H9 (cell line): Measurements from ENCODE around the gene KRTAP19-8. TPM values are rescaled to one million over a fixed set of nuclear protein-coding genes. Genes with fewer than 3 reads are reported as not detected.

Experiments
- DNase-seq: peaks from one replicate; pipeline ENCODE4 v3.0.0-alpha.2; 2017
- H2AFZ ChIP-seq: one replicate; pipeline ENCODE4 v1.6.1; 2013; ENCODE audit warnings: mild to moderate bottlenecking, low read length, control low read depth, moderate library complexity
- H2AK5ac ChIP-seq: 2 replicates; pipeline ENCODE4 v1.6.1; 2013; ENCODE audit warnings: low read length, control low read depth, mixed read lengths; ENCODE audit not compliant: insufficient read length
- H2BK120ac ChIP-seq: one replicate; pipeline ENCODE4 v1.6.1; 2013; ENCODE audit warnings: low read depth, mild to moderate bottlenecking, low read length, control low read depth, inconsistent platforms; ENCODE audit not compliant: poor library complexity, severe bottlenecking
- H2BK12ac ChIP-seq: 2 replicates; pipeline ENCODE4 v1.6.1; 2013; ENCODE audit warnings: low read length, control low read depth, mixed read lengths, low read depth; ENCODE audit not compliant: insufficient read length
- H2BK15ac ChIP-seq: 2 replicates; pipeline ENCODE4 v1.6.1; 2013; ENCODE audit warnings: low read depth, low read length, control low read depth
- H2BK20ac ChIP-seq: one replicate; pipeline ENCODE4 v1.6.1; 2013; ENCODE audit warnings: low read depth, mild to moderate bottlenecking, low read length, control low read depth, inconsistent platforms; ENCODE audit not compliant: poor library complexity, severe bottlenecking
- H2BK5ac ChIP-seq: 2 replicates; pipeline ENCODE4 v1.6.1; 2013; ENCODE audit warnings: low read length, control low read depth, mixed read lengths; ENCODE audit not compliant: insufficient read length
- H3K14ac ChIP-seq: 2 replicates; pipeline ENCODE4 v1.6.1; 2013; ENCODE audit warnings: low read length, control low read depth; ENCODE audit not compliant: insufficient read depth
- H3K18ac ChIP-seq: 2 replicates; pipeline ENCODE4 v1.6.1; 2013; ENCODE audit warnings: low read depth, mild to moderate bottlenecking, mixed read lengths, low read length, control low read depth; ENCODE audit not compliant: insufficient read length
- H3K23ac ChIP-seq: 2 replicates; pipeline ENCODE4 v1.6.1; 2013; ENCODE audit warnings: low read length, control low read depth, mixed read lengths, low read depth; ENCODE audit not compliant: insufficient read length
- H3K23me2 ChIP-seq: 2 replicates; pipeline ENCODE4 v1.6.1; 2013; ENCODE audit warnings: low read depth, mild to moderate bottlenecking, mixed read lengths, low read length, control low read depth; ENCODE audit not compliant: insufficient read length, poor library complexity, severe bottlenecking
- H3K27ac ChIP-seq: 2 replicates; pipeline ENCODE4 v1.5.1; 2013; ENCODE audit warnings: low read length, control low read depth, mixed read lengths, low read depth; ENCODE audit not compliant: insufficient read length
- H3K27me3 ChIP-seq: 2 replicates; pipeline ENCODE4 v1.6.1; 2013; ENCODE audit warnings: low read length, control low read depth, inconsistent platforms; ENCODE audit not compliant: insufficient read depth
- H3K4ac ChIP-seq: 2 replicates; pipeline ENCODE4 v1.6.1; 2013; ENCODE audit warnings: low read depth, mild to moderate bottlenecking, control low read depth, inconsistent platforms, low read length, moderate library complexity
- H3K4me1 ChIP-seq: 2 replicates; pipeline ENCODE4 v1.6.1; 2013; ENCODE audit warnings: low read length, control low read depth, inconsistent platforms; ENCODE audit not compliant: insufficient read depth
- H3K4me2 ChIP-seq: 2 replicates; pipeline ENCODE4 v1.6.1; 2013; ENCODE audit warnings: low read length, control low read depth, mixed read lengths; ENCODE audit not compliant: insufficient read length, insufficient read depth
- H3K56ac ChIP-seq: 2 replicates; pipeline ENCODE4 v1.6.1; 2013; ENCODE audit warnings: low read depth, mild to moderate bottlenecking, mixed read lengths, low read length, control low read depth; ENCODE audit not compliant: insufficient read length
- H3K79me1 ChIP-seq: 2 replicates; pipeline ENCODE4 v1.6.1; 2013; ENCODE audit warnings: low read depth, mild to moderate bottlenecking, moderate library complexity, low read length, control low read depth, inconsistent platforms; ENCODE audit not compliant: insufficient read depth, poor library complexity, severe bottlenecking
- H3K79me2 ChIP-seq: 2 replicates; pipeline ENCODE4 v1.6.1; 2013; ENCODE audit warnings: low read length, control low read depth, inconsistent platforms; ENCODE audit not compliant: insufficient read depth
- H3K9ac ChIP-seq: 2 replicates; pipeline ENCODE4 v1.6.1; 2013; ENCODE audit warnings: low read length, control low read depth, mixed read lengths; ENCODE audit not compliant: insufficient read length; ENCODE audit errors: extremely low read depth
- H3K9me3 ChIP-seq: one replicate; pipeline ENCODE4 v1.6.1; 2013; ENCODE audit warnings: low read depth, low read length, inconsistent platforms; ENCODE audit not compliant: control insufficient read depth
- H3T11ph ChIP-seq: one replicate; pipeline ENCODE4 v1.6.1; 2013; ENCODE audit warnings: mild to moderate bottlenecking, low read length, control low read depth, inconsistent platforms
- H4K20me1 ChIP-seq: one replicate; pipeline ENCODE4 v1.6.1; 2013; ENCODE audit not compliant: control insufficient read depth, insufficient read length, insufficient read depth
- H4K5ac ChIP-seq: 2 replicates; pipeline ENCODE4 v1.6.1; 2013; ENCODE audit warnings: low read depth, mild to moderate bottlenecking, mixed read lengths, low read length, control low read depth; ENCODE audit not compliant: insufficient read length
- H4K8ac ChIP-seq: replicated peaks from 2 replicates; pipeline ENCODE4 v1.6.1; 2013; ENCODE audit warnings: low read length, control low read depth, mixed read lengths, low read depth; ENCODE audit not compliant: insufficient read length
- H4K91ac ChIP-seq: 2 replicates; pipeline ENCODE4 v1.6.1; 2013; ENCODE audit warnings: low read depth, mild to moderate bottlenecking, moderate library complexity, mixed read lengths, low read length, control low read depth; ENCODE audit not compliant: insufficient read length
- H3K27ac Mint-ChIP-seq, 3 experiments: 2 replicates in 2 of 3; 3 replicates in 1 of 3; pipeline ENCODE4 v1.8.0; 2020 to 2021; ENCODE audit warnings: mixed read lengths in 3 of 3, mild to moderate bottlenecking in 1 of 3, moderate library complexity in 1 of 3
- H3K27me3 Mint-ChIP-seq: 2 replicates; pipeline ENCODE4 v1.8.0; 2021; ENCODE audit warnings: low read depth, mild to moderate bottlenecking, moderate library complexity, mixed read lengths
- H3K36me3 Mint-ChIP-seq, 3 experiments: 2 replicates in 2 of 3; 3 replicates in 1 of 3; pipeline ENCODE4 v1.8.0; 2020 to 2021; ENCODE audit warnings: low read depth in 3 of 3, mixed read lengths in 3 of 3; ENCODE audit not compliant: insufficient read depth in 1 of 3
- H3K4me1 Mint-ChIP-seq, 2 experiments: 2 replicates each; pipeline ENCODE4 v1.8.0; 2020; ENCODE audit warnings: mixed read lengths in 2 of 2
- H3K4me3 Mint-ChIP-seq, 2 experiments: 2 replicates in 1 of 2; 3 replicates in 1 of 2; pipeline ENCODE4 v1.8.0; 2020 to 2021; ENCODE audit warnings: mild to moderate bottlenecking in 2 of 2, mixed read lengths in 2 of 2, moderate library complexity in 1 of 2
- H3K9me3 Mint-ChIP-seq, 2 experiments: 2 replicates in 1 of 2; 3 replicates in 1 of 2; pipeline ENCODE4 v1.8.0; 2020; ENCODE audit warnings: mild to moderate bottlenecking in 2 of 2, mixed read lengths in 2 of 2, moderate library complexity in 1 of 2
- WGBS: extraction: QIAGEN DNeasy Blood & Tissue Kit; methylation state at CpG from one replicate; pipeline ENCODE4 v1.1.7; 2013; ENCODE audit warnings: missing lambda C conversion rate, low lambda C conversion rate, mixed read lengths; ENCODE audit not compliant: insufficient read length; ENCODE audit errors: extremely low coverage; 5-methylcytosine and 5-hydroxymethylcytosine counted together
- total RNA-seq: library from RNA; stranded (reverse); gene quantifications from 2 replicates; pipeline ENCODE4 v1.2.1, GENCODE V29; 2021
- TF ChIP-seq, protein P1 (sequence below): fragments of 200-600 bp; sonication (generic); conservative IDR thresholded peaks from 3 replicates; pipeline ENCODE4 v1.8.0; 2021; ENCODE audit warnings: antibody characterized with exemption, mild to moderate bottlenecking

The KRTAP19-8 gene
- total RNA-seq, 1 experiment from 2014 or later: not detected

GRCh38 chr21:31042080-31042464 is 3.8 kb upstream of the KRTAP19-8 start:
- no peaks in the 10 kb centered on the region for H3K79me2 ChIP-seq
- H3K79me1 ChIP-seq: no peaks in the 10 kb centered on the region
- H4K20me1 ChIP-seq: no peaks in the 10 kb centered on the region
- H4K91ac ChIP-seq: no peak overlapping the region
- no peak overlapping the region for H2BK5ac ChIP-seq
- Mint-ChIP-seq H3K9me3 (no peaks in the 10 kb centered on the region), H3K27ac (no peak overlapping the region), H3K27me3 (peaks cover 1% of the 10 kb centered on the region; the same call in 1 of the 2 replicates), H3K36me3 (no peaks in the 10 kb centered on the region; a peak in 1 of 7 replicates), H3K4me1 (peaks cover 3% of the 10 kb centered on the region in 2 experiments; a peak in 3 of 4 replicates), H3K4me3 (no peak overlapping the region)
- TF ChIP-seq, protein P1, sequence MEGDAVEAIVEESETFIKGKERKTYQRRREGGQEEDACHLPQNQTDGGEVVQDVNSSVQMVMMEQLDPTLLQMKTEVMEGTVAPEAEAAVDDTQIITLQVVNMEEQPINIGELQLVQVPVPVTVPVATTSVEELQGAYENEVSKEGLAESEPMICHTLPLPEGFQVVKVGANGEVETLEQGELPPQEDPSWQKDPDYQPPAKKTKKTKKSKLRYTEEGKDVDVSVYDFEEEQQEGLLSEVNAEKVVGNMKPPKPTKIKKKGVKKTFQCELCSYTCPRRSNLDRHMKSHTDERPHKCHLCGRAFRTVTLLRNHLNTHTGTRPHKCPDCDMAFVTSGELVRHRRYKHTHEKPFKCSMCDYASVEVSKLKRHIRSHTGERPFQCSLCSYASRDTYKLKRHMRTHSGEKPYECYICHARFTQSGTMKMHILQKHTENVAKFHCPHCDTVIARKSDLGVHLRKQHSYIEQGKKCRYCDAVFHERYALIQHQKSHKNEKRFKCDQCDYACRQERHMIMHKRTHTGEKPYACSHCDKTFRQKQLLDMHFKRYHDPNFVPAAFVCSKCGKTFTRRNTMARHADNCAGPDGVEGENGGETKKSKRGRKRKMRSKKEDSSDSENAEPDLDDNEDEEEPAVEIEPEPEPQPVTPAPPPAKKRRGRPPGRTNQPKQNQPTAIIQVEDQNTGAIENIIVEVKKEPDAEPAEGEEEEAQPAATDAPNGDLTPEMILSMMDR: no peak
- H2AK5ac ChIP-seq: no peak overlapping the region
- H4K8ac ChIP-seq: no peak overlapping the region
- H3K4ac ChIP-seq: no peak overlapping the region
- H2BK12ac ChIP-seq: no peak overlapping the region
- H3T11ph ChIP-seq: no peak overlapping the region
- no peak overlapping the region for H3K18ac ChIP-seq
- no peaks in the 10 kb centered on the region for H3K9me3 ChIP-seq
- H2BK20ac ChIP-seq: no peak overlapping the region
- H2AFZ ChIP-seq: no peak overlapping the region
- no peak overlapping the region for H2BK120ac ChIP-seq
- no peak overlapping the region for H3K56ac ChIP-seq
- no peak for DNase-seq
- H3K27me3 ChIP-seq: no peaks in the 10 kb centered on the region
- H3K23me2 ChIP-seq: no peaks in the 10 kb centered on the region
- no peak overlapping the region for H2BK15ac ChIP-seq
- H4K5ac ChIP-seq: no peak overlapping the region
- H3K4me2 ChIP-seq: no peak overlapping the region
- no peak overlapping the region for H3K23ac ChIP-seq
- no peak overlapping the region for H3K9ac ChIP-seq
- WGBS: no CpG with 5 or more reads among the region's 1 CpG
- H3K27ac ChIP-seq: no peak overlapping the region
- H3K4me1 ChIP-seq: no peaks in the 10 kb centered on the region
- H3K14ac ChIP-seq: no peak overlapping the region
